Nephron (organoid): Measurements from ENCODE around the gene RPL13A.
A peak's percentile ranks its signal among the peaks of the same experiment; 100 is the strongest.

Experiments used
- H3K27ac Mint-ChIP-seq, 3 experiments: 2 replicates each; pipeline ENCODE4 v1.8.0; 2020; ENCODE audit warnings: mixed read lengths in 3 of 3, mild to moderate bottlenecking in 2 of 3, moderate library complexity in 1 of 3
- H3K27me3 Mint-ChIP-seq: 2 replicates; pipeline ENCODE4 v1.8.0; 2021; ENCODE audit warnings: low read depth, mild to moderate bottlenecking, moderate library complexity, mixed read lengths
- H3K36me3 Mint-ChIP-seq: 2 replicates; pipeline ENCODE4 v1.8.0; 2020; ENCODE audit warnings: low read depth, mixed read lengths
- H3K4me1 Mint-ChIP-seq: 2 replicates; pipeline ENCODE4 v1.8.0; 2020; ENCODE audit warnings: mixed read lengths
- H3K4me3 Mint-ChIP-seq, 3 experiments: 2 replicates each; pipeline ENCODE4 v1.8.0; 2020; ENCODE audit warnings: mild to moderate bottlenecking in 3 of 3, mixed read lengths in 3 of 3, moderate library complexity in 2 of 3
- H3K9me3 Mint-ChIP-seq: 2 replicates; pipeline ENCODE4 v1.8.0; 2020; ENCODE audit warnings: mixed read lengths
- CTCF ChIP-seq, 3 experiments: fragments of 200-600 bp; sonication (generic); IDR thresholded peaks; one replicate each; pipeline ENCODE4 v1.5.0; 2021; ENCODE audit warnings: antibody characterized with exemption in 3 of 3; ENCODE audit not compliant: unreplicated experiment in 3 of 3

RPL13A gene

GRCh38 chr19:49447485-49448431 lies 39.6 kb upstream of the RPL13A start:
- Mint-ChIP-seq H3K27ac (no peak overlapping the region), H3K4me3 (peak overlapping the region in 2 of 3 experiments; percentile 48 to 77), H3K27me3 (peaks cover 14% of the 10 kb centered on the region), H3K4me1 (peaks cover 8% of the 10 kb centered on the region), H3K9me3 (no peaks in the 10 kb centered on the region), H3K36me3 (peaks cover 32% of the 10 kb centered on the region)
- TF ChIP-seq CTCF (IDR thresholded peaks at IDR 0.05; ENCODE audit: unreplicated experiment in 3 of 3) = no peak

- Mint-ChIP-seq H3K4me3 (peak overlapping the region; percentile 77 to 99 (median 78)), H3K9me3 (no peaks in the 10 kb centered on the region), H3K27me3 (peaks cover 7% of the 10 kb centered on the region), H3K4me1 (peaks cover 12% of the 10 kb centered on the region), H3K36me3 (peaks cover 32% of the 10 kb centered on the region), H3K27ac (no peak overlapping the region)
- TF ChIP-seq CTCF (IDR thresholded peaks at IDR 0.05; ENCODE audit: unreplicated experiment in 3 of 3) = no peak
Measured at GRCh38 chr19:49448432-49448786, 39.0 kb upstream of the RPL13A start.

GRCh38 chr19:49450405-49450804 lies 37.0 kb upstream of the RPL13A start:
- peak overlapping the region; percentile 95 to 99 (median 99) for H3K4me3 Mint-ChIP-seq
- no peak for TF ChIP-seq CTCF (IDR thresholded peaks at IDR 0.05; ENCODE audit: unreplicated experiment in 3 of 3)
- H3K27me3 Mint-ChIP-seq = no peaks in the 10 kb centered on the region
- peaks cover 32% of the 10 kb centered on the region for H3K36me3 Mint-ChIP-seq
- H3K4me1 Mint-ChIP-seq = peaks cover 12% of the 10 kb centered on the region
- no peak overlapping the region for H3K27ac Mint-ChIP-seq
- H3K9me3 Mint-ChIP-seq = no peaks in the 10 kb centered on the region

GRCh38 chr19:49451430-49452181 lies 35.8 kb upstream of the RPL13A start, which contains the start of gene PIH1D1:
Gene PIH1D1, minus strand, starts transcription at chr19:49451814. Its CDS starts 240 bp downstream, at chr19:49451574.
- H3K4me1 Mint-ChIP-seq = peaks cover 19% of the 10 kb centered on the region
- H3K36me3 Mint-ChIP-seq = peaks cover 35% of the 10 kb centered on the region
- H3K9me3 Mint-ChIP-seq = no peaks in the 10 kb centered on the region
- H3K27ac Mint-ChIP-seq = peak within 1 kb of the TSS; percentile 93 to 99 (median 98)
- H3K27me3 Mint-ChIP-seq = no peaks in the 10 kb centered on the region
- peak within 1 kb of the TSS; percentile 95 to 99 (median 99) for H3K4me3 Mint-ChIP-seq
- peak in 1 of 3 experiments; percentile 31 for TF ChIP-seq CTCF (IDR thresholded peaks at IDR 0.05; ENCODE audit: unreplicated experiment in 3 of 3)

- TF ChIP-seq CTCF (IDR thresholded peaks at IDR 0.05; ENCODE audit: unreplicated experiment in 3 of 3) = no peak
- Mint-ChIP-seq H3K27ac (peak within 1 kb of the TSS; percentile 98 to 100 (median 99)), H3K9me3 (no peaks in the 10 kb centered on the region), H3K4me3 (peak within 1 kb of the TSS; percentile 95 to 99 (median 99)), H3K4me1 (peaks cover 19% of the 10 kb centered on the region), H3K27me3 (no peaks in the 10 kb centered on the region), H3K36me3 (peaks cover 32% of the 10 kb centered on the region)
Measured at GRCh38 chr19:49453013-49453756, 34.2 kb upstream of the RPL13A start, which contains the start of gene ALDH16A1. Gene ALDH16A1, plus strand, starts transcription at chr19:49453225. Its CDS starts 107 bp downstream, at chr19:49453332.
